ENCODE results near the gene COX11.

DNA sequence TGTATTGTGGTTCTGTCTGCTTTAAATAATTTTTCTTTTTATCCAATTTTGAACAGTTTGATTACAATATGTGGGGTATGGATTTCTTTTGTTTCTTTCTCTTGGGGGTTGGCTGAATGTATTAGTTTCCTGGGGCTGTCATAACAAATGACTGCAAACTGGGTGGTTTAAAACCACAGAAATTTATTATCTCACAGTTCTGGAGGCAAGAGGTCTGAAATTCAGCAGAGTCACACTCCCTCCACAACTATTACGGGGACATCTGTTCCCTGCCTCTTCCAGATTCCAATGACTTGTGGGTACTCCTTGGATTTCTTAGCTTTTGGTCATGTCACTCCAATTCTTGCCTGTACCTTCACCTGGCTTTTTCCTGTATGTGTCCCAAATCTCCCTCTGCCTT is 23.7 kb downstream of the COX11 start:
- TF ChIP-seq, protein P1, sequence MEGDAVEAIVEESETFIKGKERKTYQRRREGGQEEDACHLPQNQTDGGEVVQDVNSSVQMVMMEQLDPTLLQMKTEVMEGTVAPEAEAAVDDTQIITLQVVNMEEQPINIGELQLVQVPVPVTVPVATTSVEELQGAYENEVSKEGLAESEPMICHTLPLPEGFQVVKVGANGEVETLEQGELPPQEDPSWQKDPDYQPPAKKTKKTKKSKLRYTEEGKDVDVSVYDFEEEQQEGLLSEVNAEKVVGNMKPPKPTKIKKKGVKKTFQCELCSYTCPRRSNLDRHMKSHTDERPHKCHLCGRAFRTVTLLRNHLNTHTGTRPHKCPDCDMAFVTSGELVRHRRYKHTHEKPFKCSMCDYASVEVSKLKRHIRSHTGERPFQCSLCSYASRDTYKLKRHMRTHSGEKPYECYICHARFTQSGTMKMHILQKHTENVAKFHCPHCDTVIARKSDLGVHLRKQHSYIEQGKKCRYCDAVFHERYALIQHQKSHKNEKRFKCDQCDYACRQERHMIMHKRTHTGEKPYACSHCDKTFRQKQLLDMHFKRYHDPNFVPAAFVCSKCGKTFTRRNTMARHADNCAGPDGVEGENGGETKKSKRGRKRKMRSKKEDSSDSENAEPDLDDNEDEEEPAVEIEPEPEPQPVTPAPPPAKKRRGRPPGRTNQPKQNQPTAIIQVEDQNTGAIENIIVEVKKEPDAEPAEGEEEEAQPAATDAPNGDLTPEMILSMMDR (IDR thresholded peaks at IDR 0.05): no peak
- TF ChIP-seq EZH2 (IDR thresholded peaks at IDR 0.05): no peak

Data from neural progenitor cell (in vitro differentiated cells).